Panc1 (cell line): ENCODE data around the gene SLC6A8. TPM values are rescaled to one million over a fixed set of nuclear protein-coding genes. Genes with fewer than 3 reads are reported as not detected.

Experiments used
- ATAC-seq: fragments of 200-7000 bp; cut with Tn5 transposase; 2 replicates; pipeline ENCODE4 v1.9.1; 2020; ENCODE audit warnings: mild to moderate bottlenecking, moderate library complexity
- BruUV-seq: library from RNA; stranded (reverse); fragments of 400-500 nt; replicated peaks from 2 replicates; lab custom pipeline; 2021; lab: Mats Ljungman, UMichigan
- CTCF ChIA-PET: fragments of 300-600 bp; sonication (Branson Sonifier 250); formaldehyde crosslinking; loops from one replicate; lab custom pipeline; 2022; ENCODE audit warnings: antibody characterized with exemption; lab: Charles Lee
- POLR2A ChIA-PET: fragments of 300-600 bp; sonication (Branson Sonifier 250); formaldehyde crosslinking; loops from one replicate; lab custom pipeline; 2022; ENCODE audit warnings: antibody characterized with exemption; lab: Charles Lee
- DNase-seq: peaks from one replicate; pipeline ENCODE4 v3.0.0-alpha.2; 2010; ENCODE audit warnings: low read depth, low spot score
- H3K27ac ChIP-seq: 2 replicates; pipeline ENCODE4 v1.5.1; 2011; ENCODE audit warnings: mild to moderate bottlenecking, low read length, inconsistent platforms
- H3K27me3 ChIP-seq: fragments of 200-500 bp; sonication (Bioruptor generic); 2 replicates; pipeline ENCODE4 v1.6.0; 2014; ENCODE audit warnings: low read length, inconsistent platforms; ENCODE audit not compliant: control insufficient read depth, insufficient read depth
- H3K36me3 ChIP-seq: fragments of 200-500 bp; sonication (Bioruptor generic); 2 replicates; pipeline ENCODE4 v1.5.1; 2014; ENCODE audit warnings: inconsistent platforms, mild to moderate bottlenecking, low read length, moderate library complexity; ENCODE audit not compliant: control insufficient read depth, insufficient read depth
- H3K4me1 ChIP-seq: 2 replicates; pipeline ENCODE4 v1.5.1; 2011; ENCODE audit warnings: inconsistent platforms, mild to moderate bottlenecking, low read length, moderate library complexity; ENCODE audit not compliant: control insufficient read depth, insufficient read depth
- H3K4me3 ChIP-seq, 2 experiments: 2 replicates each; pipeline ENCODE4 v1.5.1; 2011 to 2012; ENCODE audit warnings: low read depth in 2 of 2, low read length in 2 of 2, mild to moderate bottlenecking in 2 of 2, inconsistent platforms in 1 of 2, moderate library complexity in 1 of 2
- H3K9me3 ChIP-seq: fragments of 200-500 bp; sonication (Bioruptor generic); 2 replicates; pipeline ENCODE4 v1.5.1; 2014; ENCODE audit warnings: low read depth, mild to moderate bottlenecking, inconsistent platforms, low read length, moderate library complexity; ENCODE audit not compliant: control insufficient read depth, insufficient read depth
- CTCF ChIP-seq: fragments of 450-650 bp; IDR thresholded peaks from 2 replicates; pipeline ENCODE4 v1.5.1; 2017; ENCODE audit warnings: mild to moderate bottlenecking
- POLR2AphosphoS5 ChIP-seq: IDR thresholded peaks from 2 replicates; pipeline ENCODE4 v1.6.1; 2012; ENCODE audit warnings: mild to moderate bottlenecking, low read depth, low read length, moderate library complexity
- REST ChIP-seq, 2 experiments: IDR thresholded peaks; 2 replicates each; pipeline ENCODE4 v1.6.1; 2011 to 2012; ENCODE audit warnings: low read depth in 2 of 2, control low read depth in 1 of 2, low read length in 1 of 2, mild to moderate bottlenecking in 1 of 2, moderate library complexity in 1 of 2; ENCODE audit not compliant: insufficient read depth in 1 of 2
- SIN3A ChIP-seq: IDR thresholded peaks from 2 replicates; pipeline ENCODE4 v1.6.1; 2012; ENCODE audit warnings: low read depth, mild to moderate bottlenecking, low read length, moderate library complexity, borderline replicate concordance; ENCODE audit not compliant: insufficient read depth
- TCF7L2 ChIP-seq: IDR thresholded peaks from 2 replicates; pipeline ENCODE4 v1.6.1; 2011; ENCODE audit warnings: mild to moderate bottlenecking, low read depth, low read length, inconsistent platforms
- in situ Hi-C: cut with HindIII; loops from 2 replicates; pipeline ENCODE4 v1.10.0; 2016; ENCODE audit warnings: low sequenced_read_pairs, low pct_unique_long_range_greater_than_20kb
- intact Hi-C: fragments of 100-400 bp; cut with micrococcal nuclease; formaldehyde crosslinking; loops from one replicate; pipeline ENCODE4 v1.10.0; 2022; ENCODE audit not compliant: unreplicated experiment
- total RNA-seq: library from RNA; stranded (reverse); gene quantifications from one replicate; pipeline ENCODE4 v1.2.1, GENCODE V29; 2021; ENCODE audit not compliant: unreplicated experiment

The SLC6A8 gene
- total RNA-seq, 1 experiment from 2014 or later: 125 TPM

- in situ Hi-C loops (no loop called here), intact Hi-C loops (no loop called here)
- no peak overlapping the region for H3K4me3 ChIP-seq
- H3K36me3 ChIP-seq: no peaks in the 10 kb centered on the region
- no peaks in the 10 kb centered on the region for H3K9me3 ChIP-seq
- H3K4me1 ChIP-seq: no peaks in the 10 kb centered on the region
- ATAC-seq: no peak
- H3K27ac ChIP-seq: no peak overlapping the region
- no peak for TF ChIP-seq TCF7L2
- no peak for TF ChIP-seq REST (IDR thresholded peaks at IDR 0.05; ENCODE audit: insufficient read depth in 1 of 2, low read depth in 2 of 2, low read length in 1 of 2)
- no peak for TF ChIP-seq POLR2AphosphoS5
- no peak for TF ChIP-seq SIN3A
- TF ChIP-seq CTCF: no peak
- H3K27me3 ChIP-seq: no peaks in the 10 kb centered on the region
- no peak for DNase-seq
- POLR2A ChIA-PET: no interaction called here
- no TSS peak for BruUV-seq
- CTCF ChIA-PET: no interaction called here
These were observed 15.9 kb upstream of the SLC6A8 start for GRCh38 chrX:153671589-153672530.

- ChIA-PET CTCF (no interaction called here), POLR2A (no interaction called here)
- Histone ChIP-seq H3K9me3 (no peaks in the 10 kb centered on the region), H3K4me1 (no peaks in the 10 kb centered on the region), H3K36me3 (no peaks in the 10 kb centered on the region), H3K27me3 (no peaks in the 10 kb centered on the region), H3K4me3 (no peak overlapping the region), H3K27ac (no peak overlapping the region)
- ATAC-seq (no peak), DNase-seq (no peak)
- TF ChIP-seq SIN3A (no peak), REST (IDR thresholded peaks at IDR 0.05; ENCODE audit: insufficient read depth in 1 of 2, low read depth in 2 of 2, low read length in 1 of 2) (no peak), CTCF (no peak), TCF7L2 (no peak), POLR2AphosphoS5 (no peak)
- intact Hi-C loops: no loop called here
- in situ Hi-C loops: no loop called here
- BruUV-seq: no TSS peak
These were observed 14.9 kb upstream of the SLC6A8 start for GRCh38 chrX:153672531-153673427.
